ENCODE data around the gene DNAH10.
A peak's percentile ranks its signal among the peaks of the same experiment; 100 is the strongest.
"Not testable (repeated sequence)": the region's sequence is repeated elsewhere in the genome, so short reads cannot be mapped to it uniquely, and the experiment has no call there.

Gene DNAH10

GRCh38 chr12:123749355-123749754 lies 12.7 kb upstream of the DNAH10 start:
- DNase-seq = no peak

GRCh38 chr12:123750159-123750656 lies 11.9 kb upstream of the DNAH10 start:
- DNase-seq = no peak

- no peak for DNase-seq
Measured at GRCh38 chr12:123752046-123752445, 10.1 kb upstream of the DNAH10 start.

GRCh38 chr12:123754041-123754772 lies 7.9 kb upstream of the DNAH10 start:
- no peak for DNase-seq

GRCh38 chr12:123757561-123757960 lies 4.5 kb upstream of the DNAH10 start:
- no peak for DNase-seq

GRCh38 chr12:123760267-123760938 lies 1.7 kb upstream of the DNAH10 start:
- DNase-seq = no peak

- no peak for DNase-seq
Measured at GRCh38 chr12:123762715-123763052, 583 bp downstream of the DNAH10 start.

GRCh38 chr12:123763093-123763492 lies 992 bp downstream of the DNAH10 start:
- DNase-seq = no peak

- DNase-seq = no peak
Measured at GRCh38 chr12:123764109-123764508, 2.0 kb downstream of the DNAH10 start.

- no peak for DNase-seq
Measured at GRCh38 chr12:123765504-123766035, 3.5 kb downstream of the DNAH10 start.

- peak; percentile 23 for DNase-seq
Measured at GRCh38 chr12:123767613-123768012, 5.5 kb downstream of the DNAH10 start.

GRCh38 chr12:123771261-123771660 lies 9.2 kb downstream of the DNAH10 start:
- DNase-seq = no peak

GRCh38 chr12:123772074-123772473 lies 10.0 kb downstream of the DNAH10 start:
- no peak for DNase-seq

GRCh38 chr12:123773375-123773774 lies 11.3 kb downstream of the DNAH10 start:
- DNase-seq = no peak

- no peak for DNase-seq
Measured at GRCh38 chr12:123779551-123779950, 17.4 kb downstream of the DNAH10 start.

- no peak for DNase-seq
Measured at GRCh38 chr12:123782997-123783792, 21.1 kb downstream of the DNAH10 start.

GRCh38 chr12:123787466-123787865 lies 25.4 kb downstream of the DNAH10 start:
- DNase-seq = no peak

- DNase-seq = no peak
Measured at GRCh38 chr12:123788541-123788940, 26.4 kb downstream of the DNAH10 start.

GRCh38 chr12:123789422-123789821 lies 27.3 kb downstream of the DNAH10 start:
- DNase-seq = not testable (repeated sequence)

- no peak for DNase-seq
Measured at GRCh38 chr12:123790905-123791467, 28.9 kb downstream of the DNAH10 start.

GRCh38 chr12:123794027-123794426 lies 31.9 kb downstream of the DNAH10 start:
- no peak for DNase-seq

- DNase-seq = no peak
Measured at GRCh38 chr12:123798518-123798917, 36.4 kb downstream of the DNAH10 start.

- no peak for DNase-seq
Measured at GRCh38 chr12:123799227-123799626, 37.1 kb downstream of the DNAH10 start.
